ENCODE measurements around the gene TJP3.

The TJP3 gene

DNA sequence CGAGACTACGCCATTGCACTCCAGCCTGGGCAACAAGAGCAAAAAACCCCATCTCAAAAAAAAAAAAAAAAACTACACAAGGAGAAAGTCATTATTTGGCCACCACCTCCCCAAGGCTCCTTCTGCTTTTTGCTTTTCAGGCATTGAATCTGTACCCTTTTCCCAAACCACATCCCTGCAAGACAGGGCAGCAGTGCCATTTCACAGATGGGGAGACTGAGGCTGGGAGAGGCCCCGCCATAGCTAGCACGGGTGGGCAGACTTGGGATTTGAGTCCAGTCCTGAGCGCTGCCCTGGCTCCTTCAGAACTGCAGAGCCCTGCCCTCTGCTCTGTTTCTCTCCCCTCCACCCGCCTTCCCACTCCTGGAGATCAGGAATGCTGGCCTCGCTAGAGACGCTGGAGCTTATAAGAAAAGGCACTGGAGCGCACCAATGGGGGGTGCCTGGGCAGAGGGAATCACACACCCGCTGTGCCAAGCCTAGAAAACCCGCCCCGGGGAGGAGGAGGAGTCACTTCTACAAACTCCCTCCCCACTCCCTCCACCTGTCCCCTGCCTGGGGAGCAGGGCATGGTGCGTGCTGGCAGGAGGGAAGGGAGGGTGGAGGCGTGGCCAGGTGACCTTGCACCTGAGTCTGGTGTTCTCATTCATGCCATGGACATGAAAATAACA lies 17.6 kb downstream of the TJP3 start:
- TF ChIP-seq, protein P1, sequence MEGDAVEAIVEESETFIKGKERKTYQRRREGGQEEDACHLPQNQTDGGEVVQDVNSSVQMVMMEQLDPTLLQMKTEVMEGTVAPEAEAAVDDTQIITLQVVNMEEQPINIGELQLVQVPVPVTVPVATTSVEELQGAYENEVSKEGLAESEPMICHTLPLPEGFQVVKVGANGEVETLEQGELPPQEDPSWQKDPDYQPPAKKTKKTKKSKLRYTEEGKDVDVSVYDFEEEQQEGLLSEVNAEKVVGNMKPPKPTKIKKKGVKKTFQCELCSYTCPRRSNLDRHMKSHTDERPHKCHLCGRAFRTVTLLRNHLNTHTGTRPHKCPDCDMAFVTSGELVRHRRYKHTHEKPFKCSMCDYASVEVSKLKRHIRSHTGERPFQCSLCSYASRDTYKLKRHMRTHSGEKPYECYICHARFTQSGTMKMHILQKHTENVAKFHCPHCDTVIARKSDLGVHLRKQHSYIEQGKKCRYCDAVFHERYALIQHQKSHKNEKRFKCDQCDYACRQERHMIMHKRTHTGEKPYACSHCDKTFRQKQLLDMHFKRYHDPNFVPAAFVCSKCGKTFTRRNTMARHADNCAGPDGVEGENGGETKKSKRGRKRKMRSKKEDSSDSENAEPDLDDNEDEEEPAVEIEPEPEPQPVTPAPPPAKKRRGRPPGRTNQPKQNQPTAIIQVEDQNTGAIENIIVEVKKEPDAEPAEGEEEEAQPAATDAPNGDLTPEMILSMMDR (conservative IDR thresholded peaks at IDR 0.05; ENCODE audit: low read depth, low read length): no peak
- peak; percentile 19 for DNase-seq (ENCODE audit: low read depth)
- no peak overlapping the region for H3K4me3 ChIP-seq (ENCODE audit: low read depth, low read length)

DNA sequence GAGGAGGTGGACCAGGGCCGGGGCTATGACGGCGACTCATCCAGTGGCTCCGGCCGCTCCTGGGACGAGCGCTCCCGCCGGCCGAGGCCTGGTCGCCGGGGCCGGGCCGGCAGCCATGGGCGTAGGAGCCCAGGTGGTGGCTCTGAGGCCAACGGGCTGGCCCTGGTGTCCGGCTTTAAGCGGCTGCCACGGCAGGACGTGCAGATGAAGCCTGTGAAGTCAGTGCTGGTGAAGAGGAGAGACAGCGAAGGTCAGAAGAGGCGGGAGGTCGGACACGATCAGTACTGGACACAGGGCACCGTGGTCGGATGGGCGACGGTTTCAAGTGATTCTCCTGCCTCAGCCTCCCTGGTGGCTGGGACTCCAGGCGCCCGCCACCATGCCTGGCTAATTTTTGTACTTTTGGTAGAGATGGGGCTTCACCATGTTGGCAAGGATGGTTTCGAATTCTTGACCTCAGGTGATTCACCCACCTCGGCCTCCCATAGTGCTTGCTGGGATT lies 22.3 kb downstream of the TJP3 start:
- no peak for DNase-seq (ENCODE audit: low read depth)
- no peak overlapping the region for H3K4me3 ChIP-seq (ENCODE audit: low read depth, low read length)
- TF ChIP-seq, protein P1 (conservative IDR thresholded peaks at IDR 0.05; ENCODE audit: low read depth, low read length): no peak

DNA sequence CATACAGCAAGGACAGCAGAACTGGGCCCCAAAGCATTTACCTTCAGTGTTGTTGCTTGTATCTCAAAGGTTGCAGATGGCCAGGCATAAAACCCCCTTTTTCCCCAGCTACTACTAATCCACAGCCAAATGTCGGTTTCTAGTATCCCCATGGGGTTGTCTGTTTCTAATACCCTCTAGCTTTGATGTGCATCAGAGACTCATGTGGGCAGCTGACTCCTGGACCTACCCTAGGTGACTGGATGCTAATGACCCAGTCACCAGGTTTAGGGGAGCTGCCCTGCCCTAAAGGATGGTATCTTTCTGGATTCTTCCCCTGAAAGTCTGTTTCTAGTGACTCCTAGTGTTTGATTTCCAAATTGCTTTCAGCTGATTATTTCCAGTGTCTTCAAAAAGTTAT lies 23.9 kb downstream of the TJP3 start:
- TF ChIP-seq, protein P1 (conservative IDR thresholded peaks at IDR 0.05; ENCODE audit: low read depth, low read length): peak; percentile 19

DNA sequence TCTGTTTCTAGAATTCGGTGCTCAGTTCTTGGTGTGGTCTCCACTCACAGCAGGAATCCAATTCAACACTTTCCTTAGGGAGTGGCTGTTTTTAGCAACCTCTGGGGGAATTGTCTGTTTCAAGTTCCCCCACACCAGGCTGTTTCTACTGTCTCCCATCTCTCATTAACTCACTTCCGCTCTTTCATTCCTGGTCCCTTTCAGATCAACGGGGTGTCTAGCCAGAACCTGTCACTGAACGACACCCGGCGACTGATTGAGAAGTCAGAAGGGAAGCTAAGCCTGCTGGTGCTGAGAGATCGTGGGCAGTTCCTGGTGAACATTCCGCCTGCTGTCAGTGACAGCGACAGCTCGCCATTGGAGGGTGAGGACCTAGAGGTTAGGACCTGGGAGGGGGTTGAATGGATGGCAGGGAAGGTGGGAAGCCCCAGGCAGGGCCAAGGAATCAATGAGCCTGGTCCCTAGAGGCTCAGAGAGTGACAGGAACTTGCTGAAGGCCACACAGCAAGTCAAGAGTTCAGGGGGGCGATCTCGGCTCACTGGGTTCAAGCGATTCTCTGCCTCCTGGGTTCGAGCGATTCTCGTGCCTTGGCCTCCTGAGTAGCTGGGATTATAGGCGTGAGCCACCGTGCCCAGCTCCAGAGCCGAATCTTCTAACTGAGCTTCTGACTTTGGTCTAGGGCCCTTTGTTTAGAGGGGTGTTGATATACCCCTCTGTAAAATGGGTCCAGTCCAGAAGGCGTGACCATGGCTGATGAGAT lies 25.5 kb downstream of the TJP3 start:
- no peak overlapping the region for H3K4me3 ChIP-seq (ENCODE audit: low read depth, low read length)
- no peak for DNase-seq (ENCODE audit: low read depth)
- TF ChIP-seq, protein P1 (conservative IDR thresholded peaks at IDR 0.05; ENCODE audit: low read depth, low read length): no peak

More for the DNA sequence above, 23.9 kb downstream of the TJP3 start:
- no peak overlapping the region for H3K4me3 ChIP-seq (ENCODE audit: low read depth, low read length)
- DNase-seq (ENCODE audit: low read depth): no peak

DNA sequence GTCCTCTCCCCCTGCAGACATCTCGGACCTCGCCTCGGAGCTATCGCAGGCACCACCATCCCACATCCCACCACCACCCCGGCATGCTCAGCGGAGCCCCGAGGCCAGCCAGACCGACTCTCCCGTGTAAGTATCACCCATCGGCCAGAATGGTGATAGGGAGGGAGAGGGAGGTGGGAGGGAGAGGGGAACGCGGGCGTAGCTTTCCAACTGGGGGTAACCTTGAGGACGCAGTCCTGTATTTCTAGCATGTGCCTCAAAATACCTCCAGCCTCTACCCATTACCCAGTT lies 26.1 kb downstream of the TJP3 start:
- H3K4me3 ChIP-seq (ENCODE audit: low read depth, low read length): no peak overlapping the region
- TF ChIP-seq, protein P1 (conservative IDR thresholded peaks at IDR 0.05; ENCODE audit: low read depth, low read length): no peak
- no peak for DNase-seq (ENCODE audit: low read depth)

DNA sequence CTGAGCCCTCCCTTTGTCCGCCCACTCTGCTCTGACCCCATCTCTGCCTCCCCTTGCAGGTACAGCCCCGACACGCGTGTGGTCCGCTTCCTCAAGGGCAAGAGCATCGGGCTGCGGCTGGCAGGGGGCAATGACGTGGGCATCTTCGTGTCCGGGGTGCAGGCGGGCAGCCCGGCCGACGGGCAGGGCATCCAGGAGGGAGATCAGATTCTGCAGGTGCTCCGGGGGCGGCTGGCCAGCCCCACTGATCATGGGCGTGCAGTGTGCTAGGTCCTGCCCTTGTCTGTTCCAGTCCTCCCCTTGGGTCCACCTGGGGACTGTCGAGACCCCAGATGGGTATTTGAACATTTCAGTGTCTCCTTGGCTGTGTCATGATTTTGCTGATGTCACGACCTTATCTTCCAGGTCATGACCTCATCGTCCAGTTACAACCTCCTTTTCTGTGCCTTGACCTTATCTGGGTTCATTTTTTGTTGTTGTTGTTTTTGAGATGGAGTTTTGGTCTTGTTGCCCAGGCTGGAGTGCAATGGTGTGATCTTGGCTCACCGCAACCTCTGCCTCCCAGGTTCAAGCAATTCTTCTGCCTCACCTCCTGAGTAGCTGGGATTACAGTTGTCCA lies 28.0 kb downstream of the TJP3 start:
- no peak for DNase-seq (ENCODE audit: low read depth)
- no peak overlapping the region for H3K4me3 ChIP-seq (ENCODE audit: low read depth, low read length)
- TF ChIP-seq, protein P1 (conservative IDR thresholded peaks at IDR 0.05; ENCODE audit: low read depth, low read length): no peak

Measured in choroid plexus epithelial cell (primary cell).